Neural cell (in vitro differentiated cells): Measurements from ENCODE around the gene C6orf141. TPM values are rescaled to one million over a fixed set of nuclear protein-coding genes. Genes with fewer than 3 reads are reported as not detected.

ENCODE experiments used
- H2AFZ ChIP-seq: fragments of 200-600, 300-800 bp; sonication (generic), shearing (Covaris generic); 2 replicates; pipeline ENCODE4 v1.6.0; 2014; ENCODE audit warnings: low read depth, mild to moderate bottlenecking, antibody characterized with exemption, low read length, moderate library complexity
- H3F3A ChIP-seq: fragments of 200-600 bp; shearing (Covaris generic); 2 replicates; pipeline ENCODE4 v1.6.1; 2016; ENCODE audit warnings: mild to moderate bottlenecking, moderate library complexity, mixed read lengths, antibody characterized with exemption, low read length; ENCODE audit not compliant: insufficient read depth, poor library complexity, severe bottlenecking
- H3K27ac ChIP-seq: fragments of 200-600, 300-800 bp; sonication (generic), shearing (Covaris generic); 2 replicates; pipeline ENCODE4 v1.5.1; 2014; ENCODE audit warnings: mild to moderate bottlenecking, low read length, moderate library complexity
- H3K27me3 ChIP-seq: fragments of 300-800, 200-600 bp; sonication (generic), shearing (Covaris generic); 2 replicates; pipeline ENCODE4 v1.6.0; 2014; ENCODE audit warnings: mild to moderate bottlenecking, low read depth, low read length, moderate library complexity; ENCODE audit not compliant: insufficient read depth
- H3K36me3 ChIP-seq: fragments of 300-800, 200-600 bp; sonication (generic), shearing (Covaris generic); 2 replicates; pipeline ENCODE4 v1.5.1; 2014; ENCODE audit warnings: mild to moderate bottlenecking, antibody characterized with exemption, low read length, moderate library complexity; ENCODE audit not compliant: insufficient read depth
- H3K4me2 ChIP-seq: fragments of 300-800, 200-600 bp; sonication (generic), shearing (Covaris generic); 2 replicates; pipeline ENCODE4 v1.6.0; 2014; ENCODE audit warnings: mild to moderate bottlenecking, low read length
- H3K4me3 ChIP-seq: fragments of 300-800, 200-600 bp; sonication (generic), shearing (Covaris generic); 2 replicates; pipeline ENCODE4 v1.5.1; 2014; ENCODE audit warnings: mild to moderate bottlenecking, low read length, moderate library complexity
- H3K79me2 ChIP-seq: fragments of 200-600 bp; shearing (Covaris generic); replicated peaks from 2 replicates; pipeline ENCODE4 v1.6.0; 2014; ENCODE audit warnings: mild to moderate bottlenecking, low read length, moderate library complexity; ENCODE audit not compliant: insufficient read depth
- H3K9ac ChIP-seq: fragments of 300-800, 200-600 bp; sonication (generic), shearing (Covaris generic); 2 replicates; pipeline ENCODE4 v1.6.1; 2016; ENCODE audit warnings: mild to moderate bottlenecking, low read length, mixed read lengths
- H3K9me2 ChIP-seq: fragments of 200-600 bp; shearing (Covaris generic); 2 replicates; pipeline ENCODE4 v1.6.1; 2016; ENCODE audit warnings: mild to moderate bottlenecking, low read length, mixed read lengths; ENCODE audit not compliant: insufficient read depth
- H3K9me3 ChIP-seq: fragments of 200-600, 300-800 bp; sonication (generic), shearing (Covaris generic); 2 replicates; pipeline ENCODE4 v1.6.1; 2016; ENCODE audit warnings: mild to moderate bottlenecking, mixed run types, low read length, moderate library complexity, mixed read lengths
- H4K20me1 ChIP-seq: fragments of 200-600 bp; shearing (Covaris generic); 2 replicates; pipeline ENCODE4 v1.6.1; 2016; ENCODE audit warnings: mild to moderate bottlenecking, mixed run types; ENCODE audit not compliant: insufficient read depth
- CTCF ChIP-seq: fragments of 450-650 bp; IDR thresholded peaks from 2 replicates; pipeline ENCODE4 v1.5.1; 2014; ENCODE audit warnings: antibody characterized with exemption, mild to moderate bottlenecking, moderate library complexity; ENCODE audit not compliant: poor library complexity, severe bottlenecking
- EP300 ChIP-seq: fragments of 450-650 bp; conservative IDR thresholded peaks from 2 replicates; pipeline ENCODE4 v1.6.1; 2014; ENCODE audit warnings: antibody characterized with exemption, mild to moderate bottlenecking, moderate library complexity; ENCODE audit not compliant: poor library complexity, severe bottlenecking
- EZH2 ChIP-seq: fragments of 200-600, 300-800 bp; shearing (Covaris generic), sonication (generic); IDR thresholded peaks from 2 replicates; pipeline ENCODE4 v1.6.1; 2014; ENCODE audit warnings: antibody characterized with exemption, low read length, borderline replicate concordance, mild to moderate bottlenecking; ENCODE audit not compliant: insufficient read depth, poor library complexity, severe bottlenecking
- MXI1 ChIP-seq: fragments of 450-650 bp; conservative IDR thresholded peaks from 2 replicates; pipeline ENCODE4 v1.6.1; 2014; ENCODE audit warnings: antibody characterized with exemption, mild to moderate bottlenecking; ENCODE audit not compliant: poor library complexity, severe bottlenecking
- POLR2AphosphoS5 ChIP-seq: IDR thresholded peaks from 2 replicates; pipeline ENCODE4 v1.6.1; 2012
- RAD21 ChIP-seq: fragments of 450-650 bp; conservative IDR thresholded peaks from 2 replicates; pipeline ENCODE4 v1.6.1; 2014; ENCODE audit warnings: antibody characterized with exemption, mild to moderate bottlenecking, moderate library complexity
- REST ChIP-seq: IDR thresholded peaks from 2 replicates; pipeline ENCODE4 v1.6.1; 2012; ENCODE audit warnings: borderline replicate concordance
- SMC3 ChIP-seq: fragments of 450-650 bp; conservative IDR thresholded peaks from 2 replicates; pipeline ENCODE4 v1.6.1; 2014; ENCODE audit warnings: antibody characterized with exemption, mild to moderate bottlenecking, moderate library complexity; ENCODE audit not compliant: poor library complexity
- TAF1 ChIP-seq: IDR thresholded peaks from 2 replicates; pipeline ENCODE4 v1.6.1; 2012; ENCODE audit warnings: low read depth
- polyA plus RNA-seq: library from polyadenylated mRNA; depleted of rRNA; stranded (reverse); fragments of >200 nt; gene quantifications from 2 replicates; pipeline ENCODE4 v1.2.3, GENCODE V29; 2014

C6orf141 gene
- polyA plus RNA-seq, 1 donor from 2014 or later, result not detected

GRCh38 chr6:49552596-49552995 is 2.1 kb downstream of the C6orf141 start:
- no peak overlapping the region for H3K9ac ChIP-seq
- H3K4me3 ChIP-seq, result no peak overlapping the region
- H3K79me2 ChIP-seq, result no peaks in the 10 kb centered on the region
- no peak overlapping the region for H2AFZ ChIP-seq
- no peaks in the 10 kb centered on the region for H3K9me3 ChIP-seq
- TF ChIP-seq REST, result no peak
- TF ChIP-seq EZH2, result no peak
- no peak for TF ChIP-seq SMC3
- TF ChIP-seq TAF1, result no peak
- TF ChIP-seq POLR2AphosphoS5, result no peak
- no peak for TF ChIP-seq MXI1
- TF ChIP-seq EP300, result no peak
- H3K4me2 ChIP-seq, result no peak overlapping the region
- no peaks in the 10 kb centered on the region for H4K20me1 ChIP-seq
- H3F3A ChIP-seq, result peaks cover 4% of the 10 kb centered on the region
- no peaks in the 10 kb centered on the region for H3K9me2 ChIP-seq
- peaks cover 31% of the 10 kb centered on the region for H3K27me3 ChIP-seq
- no peaks in the 10 kb centered on the region for H3K36me3 ChIP-seq
- H3K27ac ChIP-seq, result no peak overlapping the region

GRCh38 chr6:49553384-49553783 is 2.9 kb downstream of the C6orf141 start:
- H3K9me3 ChIP-seq, result no peaks in the 10 kb centered on the region
- H3K27ac ChIP-seq, result no peak overlapping the region
- no peak overlapping the region for H3K9ac ChIP-seq
- no peak overlapping the region for H3K4me3 ChIP-seq
- no peaks in the 10 kb centered on the region for H3K79me2 ChIP-seq
- H3K36me3 ChIP-seq, result no peaks in the 10 kb centered on the region
- no peak overlapping the region for H2AFZ ChIP-seq
- H3K27me3 ChIP-seq, result peaks cover 31% of the 10 kb centered on the region
- no peaks in the 10 kb centered on the region for H4K20me1 ChIP-seq
- peaks cover 4% of the 10 kb centered on the region for H3F3A ChIP-seq
- no peak for TF ChIP-seq EP300
- no peak for TF ChIP-seq CTCF
- TF ChIP-seq REST, result no peak
- no peak for TF ChIP-seq EZH2
- no peak for TF ChIP-seq TAF1
- TF ChIP-seq MXI1, result no peak
- TF ChIP-seq RAD21, result no peak
- TF ChIP-seq POLR2AphosphoS5, result no peak
- no peak for TF ChIP-seq SMC3
- no peaks in the 10 kb centered on the region for H3K9me2 ChIP-seq
- no peak overlapping the region for H3K4me2 ChIP-seq
